Neural cell (in vitro differentiated cells): ENCODE results near the gene NTSR2. TPM values are rescaled to one million over a fixed set of nuclear protein-coding genes. Genes with fewer than 3 reads are reported as not detected.
A peak's percentile ranks its signal among the peaks of the same experiment; 100 is the strongest.

Experiments used
- H2AFZ ChIP-seq: fragments of 200-600, 300-800 bp; sonication (generic), shearing (Covaris generic); 2 replicates; pipeline ENCODE4 v1.6.0; 2014; ENCODE audit warnings: low read depth, mild to moderate bottlenecking, antibody characterized with exemption, low read length, moderate library complexity
- H3F3A ChIP-seq: fragments of 200-600 bp; shearing (Covaris generic); 2 replicates; pipeline ENCODE4 v1.6.1; 2016; ENCODE audit warnings: mild to moderate bottlenecking, moderate library complexity, mixed read lengths, antibody characterized with exemption, low read length; ENCODE audit not compliant: insufficient read depth, poor library complexity, severe bottlenecking
- H3K27ac ChIP-seq: fragments of 200-600, 300-800 bp; sonication (generic), shearing (Covaris generic); 2 replicates; pipeline ENCODE4 v1.5.1; 2014; ENCODE audit warnings: mild to moderate bottlenecking, low read length, moderate library complexity
- H3K27me3 ChIP-seq: fragments of 300-800, 200-600 bp; sonication (generic), shearing (Covaris generic); 2 replicates; pipeline ENCODE4 v1.6.0; 2014; ENCODE audit warnings: mild to moderate bottlenecking, low read depth, low read length, moderate library complexity; ENCODE audit not compliant: insufficient read depth
- H3K36me3 ChIP-seq: fragments of 300-800, 200-600 bp; sonication (generic), shearing (Covaris generic); 2 replicates; pipeline ENCODE4 v1.5.1; 2014; ENCODE audit warnings: mild to moderate bottlenecking, antibody characterized with exemption, low read length, moderate library complexity; ENCODE audit not compliant: insufficient read depth
- H3K4me2 ChIP-seq: fragments of 300-800, 200-600 bp; sonication (generic), shearing (Covaris generic); 2 replicates; pipeline ENCODE4 v1.6.0; 2014; ENCODE audit warnings: mild to moderate bottlenecking, low read length
- H3K4me3 ChIP-seq: fragments of 300-800, 200-600 bp; sonication (generic), shearing (Covaris generic); 2 replicates; pipeline ENCODE4 v1.5.1; 2014; ENCODE audit warnings: mild to moderate bottlenecking, low read length, moderate library complexity
- H3K79me2 ChIP-seq: fragments of 200-600 bp; shearing (Covaris generic); replicated peaks from 2 replicates; pipeline ENCODE4 v1.6.0; 2014; ENCODE audit warnings: mild to moderate bottlenecking, low read length, moderate library complexity; ENCODE audit not compliant: insufficient read depth
- H3K9ac ChIP-seq: fragments of 300-800, 200-600 bp; sonication (generic), shearing (Covaris generic); 2 replicates; pipeline ENCODE4 v1.6.1; 2016; ENCODE audit warnings: mild to moderate bottlenecking, low read length, mixed read lengths
- H3K9me2 ChIP-seq: fragments of 200-600 bp; shearing (Covaris generic); 2 replicates; pipeline ENCODE4 v1.6.1; 2016; ENCODE audit warnings: mild to moderate bottlenecking, low read length, mixed read lengths; ENCODE audit not compliant: insufficient read depth
- H3K9me3 ChIP-seq: fragments of 200-600, 300-800 bp; sonication (generic), shearing (Covaris generic); 2 replicates; pipeline ENCODE4 v1.6.1; 2016; ENCODE audit warnings: mild to moderate bottlenecking, mixed run types, low read length, moderate library complexity, mixed read lengths
- H4K20me1 ChIP-seq: fragments of 200-600 bp; shearing (Covaris generic); 2 replicates; pipeline ENCODE4 v1.6.1; 2016; ENCODE audit warnings: mild to moderate bottlenecking, mixed run types; ENCODE audit not compliant: insufficient read depth
- EP300 ChIP-seq: fragments of 450-650 bp; conservative IDR thresholded peaks from 2 replicates; pipeline ENCODE4 v1.6.1; 2014; ENCODE audit warnings: antibody characterized with exemption, mild to moderate bottlenecking, moderate library complexity; ENCODE audit not compliant: poor library complexity, severe bottlenecking
- EZH2 ChIP-seq: fragments of 200-600, 300-800 bp; shearing (Covaris generic), sonication (generic); IDR thresholded peaks from 2 replicates; pipeline ENCODE4 v1.6.1; 2014; ENCODE audit warnings: antibody characterized with exemption, low read length, borderline replicate concordance, mild to moderate bottlenecking; ENCODE audit not compliant: insufficient read depth, poor library complexity, severe bottlenecking
- MXI1 ChIP-seq: fragments of 450-650 bp; conservative IDR thresholded peaks from 2 replicates; pipeline ENCODE4 v1.6.1; 2014; ENCODE audit warnings: antibody characterized with exemption, mild to moderate bottlenecking; ENCODE audit not compliant: poor library complexity, severe bottlenecking
- POLR2AphosphoS5 ChIP-seq: IDR thresholded peaks from 2 replicates; pipeline ENCODE4 v1.6.1; 2012
- RAD21 ChIP-seq: fragments of 450-650 bp; conservative IDR thresholded peaks from 2 replicates; pipeline ENCODE4 v1.6.1; 2014; ENCODE audit warnings: antibody characterized with exemption, mild to moderate bottlenecking, moderate library complexity
- REST ChIP-seq: IDR thresholded peaks from 2 replicates; pipeline ENCODE4 v1.6.1; 2012; ENCODE audit warnings: borderline replicate concordance
- SMC3 ChIP-seq: fragments of 450-650 bp; conservative IDR thresholded peaks from 2 replicates; pipeline ENCODE4 v1.6.1; 2014; ENCODE audit warnings: antibody characterized with exemption, mild to moderate bottlenecking, moderate library complexity; ENCODE audit not compliant: poor library complexity
- TAF1 ChIP-seq: IDR thresholded peaks from 2 replicates; pipeline ENCODE4 v1.6.1; 2012; ENCODE audit warnings: low read depth
- polyA plus RNA-seq: library from polyadenylated mRNA; depleted of rRNA; stranded (reverse); fragments of >200 nt; gene quantifications from 2 replicates; pipeline ENCODE4 v1.2.3, GENCODE V29; 2014
- TF ChIP-seq, protein P1 (sequence below): fragments of 450-650 bp; IDR thresholded peaks from 2 replicates; pipeline ENCODE4 v1.5.1; 2014; ENCODE audit warnings: antibody characterized with exemption, mild to moderate bottlenecking, moderate library complexity; ENCODE audit not compliant: poor library complexity, severe bottlenecking

NTSR2 gene
- polyA plus RNA-seq, 1 donor from 2014 or later, result not detected

DNA sequence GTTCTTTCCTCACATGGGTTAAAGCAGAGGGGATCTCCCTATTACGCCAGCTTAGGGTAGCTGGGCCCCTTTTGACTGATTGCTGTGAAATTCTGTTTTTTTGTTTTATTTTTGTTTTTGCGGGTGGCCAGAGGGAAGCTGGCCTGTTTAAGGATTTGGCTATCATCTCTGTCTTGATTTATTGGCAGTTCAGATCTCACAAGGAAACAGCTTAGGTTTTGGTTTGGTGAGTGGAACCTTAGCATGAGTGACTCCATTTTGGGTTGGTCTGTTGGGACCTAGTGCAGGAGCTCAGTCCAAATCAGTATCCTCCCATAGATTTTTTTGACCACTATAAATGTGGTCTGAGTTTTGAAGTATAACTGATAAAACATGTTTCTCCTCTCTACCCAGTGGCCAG lies 25.6 kb upstream of the NTSR2 start:
- H3K27me3 ChIP-seq, result no peaks in the 10 kb centered on the region
- no peaks in the 10 kb centered on the region for H3K9me2 ChIP-seq
- no peak overlapping the region for H3K9ac ChIP-seq
- H4K20me1 ChIP-seq, result no peaks in the 10 kb centered on the region
- TF ChIP-seq SMC3 (no peak), POLR2AphosphoS5 (no peak), EZH2 (no peak), TAF1 (no peak), RAD21 (no peak), EP300 (no peak), MXI1 (no peak), REST (no peak)
- TF ChIP-seq, protein P1, sequence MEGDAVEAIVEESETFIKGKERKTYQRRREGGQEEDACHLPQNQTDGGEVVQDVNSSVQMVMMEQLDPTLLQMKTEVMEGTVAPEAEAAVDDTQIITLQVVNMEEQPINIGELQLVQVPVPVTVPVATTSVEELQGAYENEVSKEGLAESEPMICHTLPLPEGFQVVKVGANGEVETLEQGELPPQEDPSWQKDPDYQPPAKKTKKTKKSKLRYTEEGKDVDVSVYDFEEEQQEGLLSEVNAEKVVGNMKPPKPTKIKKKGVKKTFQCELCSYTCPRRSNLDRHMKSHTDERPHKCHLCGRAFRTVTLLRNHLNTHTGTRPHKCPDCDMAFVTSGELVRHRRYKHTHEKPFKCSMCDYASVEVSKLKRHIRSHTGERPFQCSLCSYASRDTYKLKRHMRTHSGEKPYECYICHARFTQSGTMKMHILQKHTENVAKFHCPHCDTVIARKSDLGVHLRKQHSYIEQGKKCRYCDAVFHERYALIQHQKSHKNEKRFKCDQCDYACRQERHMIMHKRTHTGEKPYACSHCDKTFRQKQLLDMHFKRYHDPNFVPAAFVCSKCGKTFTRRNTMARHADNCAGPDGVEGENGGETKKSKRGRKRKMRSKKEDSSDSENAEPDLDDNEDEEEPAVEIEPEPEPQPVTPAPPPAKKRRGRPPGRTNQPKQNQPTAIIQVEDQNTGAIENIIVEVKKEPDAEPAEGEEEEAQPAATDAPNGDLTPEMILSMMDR, result no peak
- H3K9me3 ChIP-seq, result no peaks in the 10 kb centered on the region
- H2AFZ ChIP-seq, result no peak overlapping the region
- no peaks in the 10 kb centered on the region for H3K36me3 ChIP-seq
- H3K4me2 ChIP-seq, result no peak overlapping the region
- no peak overlapping the region for H3K4me3 ChIP-seq
- H3F3A ChIP-seq, result no peaks in the 10 kb centered on the region
- no peaks in the 10 kb centered on the region for H3K79me2 ChIP-seq
- no peak overlapping the region for H3K27ac ChIP-seq

DNA sequence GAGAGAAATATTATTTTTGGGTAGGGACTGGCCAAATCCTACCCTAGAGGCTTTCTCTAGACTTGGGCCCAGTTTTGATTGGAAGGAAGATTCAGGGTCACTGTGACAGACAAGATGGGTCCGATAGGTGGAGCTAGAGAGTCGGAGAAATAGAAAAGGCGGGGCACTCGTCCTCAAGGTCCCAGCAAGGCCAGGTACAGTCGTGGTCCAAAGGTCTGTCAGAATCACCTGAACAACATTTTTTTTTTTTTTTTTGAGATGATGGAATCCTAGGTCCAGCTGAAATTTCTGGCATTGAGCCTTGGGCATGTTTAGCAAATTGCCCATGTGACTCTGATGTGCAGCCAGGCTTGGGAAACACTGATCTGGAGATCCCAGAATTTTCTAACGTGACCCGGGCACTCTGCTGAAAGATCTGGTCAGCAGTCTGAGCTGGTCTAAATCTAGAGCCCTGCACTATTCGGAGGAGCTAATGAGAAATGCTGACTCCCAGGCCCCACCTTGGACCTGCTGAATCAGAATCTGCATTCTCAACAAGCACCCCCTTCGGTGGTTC lies 23.0 kb upstream of the NTSR2 start:
- Histone ChIP-seq H3K4me3 (no peak overlapping the region), H3K9ac (no peak overlapping the region), H3K27ac (no peak overlapping the region), H3K9me3 (no peaks in the 10 kb centered on the region), H4K20me1 (no peaks in the 10 kb centered on the region), H3K4me2 (no peak overlapping the region), H3K79me2 (no peaks in the 10 kb centered on the region), H3F3A (no peaks in the 10 kb centered on the region), H3K9me2 (no peaks in the 10 kb centered on the region), H3K36me3 (no peaks in the 10 kb centered on the region), H3K27me3 (no peaks in the 10 kb centered on the region), H2AFZ (no peak overlapping the region)
- no peak for TF ChIP-seq EP300
- peak; percentile 30 for TF ChIP-seq SMC3
- TF ChIP-seq, protein P1, result peak; percentile 63
- peak; percentile 47 for TF ChIP-seq RAD21
- no peak for TF ChIP-seq TAF1
- no peak for TF ChIP-seq MXI1
